ENCODE measurements around the gene PPTC7.
"Not testable (repeated sequence)": the region's sequence is repeated elsewhere in the genome, so short reads cannot be mapped to it uniquely, and the experiment has no call there.

The PPTC7 gene

GRCh38 chr12:110600254-110600653 is 17.1 kb upstream of the PPTC7 start:
- Histone ChIP-seq H3K9me3 (ENCODE audit: control insufficient read depth, insufficient read depth, low read length) (no peaks in the 10 kb centered on the region), H3K4me3 (ENCODE audit: low read depth, low read length) (no peak overlapping the region), H3K27me3 (ENCODE audit: control insufficient read depth, insufficient read depth, low read length) (no peaks in the 10 kb centered on the region), H3K36me3 (ENCODE audit: control insufficient read depth, insufficient read depth, low read length) (no peaks in the 10 kb centered on the region), H3K4me1 (ENCODE audit: control insufficient read depth, insufficient read depth, low read length) (no peaks in the 10 kb centered on the region), H3K9ac (ENCODE audit: low read depth, low read length) (no peak overlapping the region)

GRCh38 chr12:110599334-110599733 is 16.2 kb upstream of the PPTC7 start:
- no peak overlapping the region for H3K9ac ChIP-seq (ENCODE audit: low read depth, low read length)
- H3K4me3 ChIP-seq (ENCODE audit: low read depth, low read length): no peak overlapping the region
- no peaks in the 10 kb centered on the region for H3K27me3 ChIP-seq (ENCODE audit: control insufficient read depth, insufficient read depth, low read length)
- no peaks in the 10 kb centered on the region for H3K9me3 ChIP-seq (ENCODE audit: control insufficient read depth, insufficient read depth, low read length)
- no peaks in the 10 kb centered on the region for H3K36me3 ChIP-seq (ENCODE audit: control insufficient read depth, insufficient read depth, low read length)
- H3K4me1 ChIP-seq (ENCODE audit: control insufficient read depth, insufficient read depth, low read length): no peaks in the 10 kb centered on the region

- H3K4me1 ChIP-seq (ENCODE audit: control insufficient read depth, insufficient read depth, low read length): no peaks in the 10 kb centered on the region
- no peaks in the 10 kb centered on the region for H3K36me3 ChIP-seq (ENCODE audit: control insufficient read depth, insufficient read depth, low read length)
- no peak overlapping the region for H3K9ac ChIP-seq (ENCODE audit: low read depth, low read length)
- no peaks in the 10 kb centered on the region for H3K9me3 ChIP-seq (ENCODE audit: control insufficient read depth, insufficient read depth, low read length)
- no peak overlapping the region for H3K4me3 ChIP-seq (ENCODE audit: low read depth, low read length)
- no peaks in the 10 kb centered on the region for H3K27me3 ChIP-seq (ENCODE audit: control insufficient read depth, insufficient read depth, low read length)
These were observed 14.8 kb upstream of the PPTC7 start for GRCh38 chr12:110597885-110598284.

GRCh38 chr12:110592919-110593318 is 9.8 kb upstream of the PPTC7 start:
- H3K4me3 ChIP-seq (ENCODE audit: low read depth, low read length); H3K9me3 ChIP-seq (ENCODE audit: control insufficient read depth, insufficient read depth, low read length); H3K27me3 ChIP-seq (ENCODE audit: control insufficient read depth, insufficient read depth, low read length); H3K9ac ChIP-seq (ENCODE audit: low read depth, low read length); H3K36me3 ChIP-seq (ENCODE audit: control insufficient read depth, insufficient read depth, low read length); H3K4me1 ChIP-seq (ENCODE audit: control insufficient read depth, insufficient read depth, low read length): not testable (repeated sequence)

GRCh38 chr12:110592078-110592477 is 9.0 kb upstream of the PPTC7 start:
- no peak overlapping the region for H3K9ac ChIP-seq (ENCODE audit: low read depth, low read length)
- no peaks in the 10 kb centered on the region for H3K27me3 ChIP-seq (ENCODE audit: control insufficient read depth, insufficient read depth, low read length)
- no peaks in the 10 kb centered on the region for H3K36me3 ChIP-seq (ENCODE audit: control insufficient read depth, insufficient read depth, low read length)
- H3K4me1 ChIP-seq (ENCODE audit: control insufficient read depth, insufficient read depth, low read length): peaks cover 6% of the 10 kb centered on the region
- no peak overlapping the region for H3K4me3 ChIP-seq (ENCODE audit: low read depth, low read length)
- no peaks in the 10 kb centered on the region for H3K9me3 ChIP-seq (ENCODE audit: control insufficient read depth, insufficient read depth, low read length)

GRCh38 chr12:110591451-110592051 is 8.4 kb upstream of the PPTC7 start:
- no peak overlapping the region for H3K9ac ChIP-seq (ENCODE audit: low read depth, low read length)

GRCh38 chr12:110590806-110591326 is 7.7 kb upstream of the PPTC7 start:
- Histone ChIP-seq H3K9ac (ENCODE audit: low read depth, low read length) (no peak overlapping the region), H3K27me3 (ENCODE audit: control insufficient read depth, insufficient read depth, low read length) (no peaks in the 10 kb centered on the region), H3K4me3 (ENCODE audit: low read depth, low read length) (no peak overlapping the region), H3K9me3 (ENCODE audit: control insufficient read depth, insufficient read depth, low read length) (no peaks in the 10 kb centered on the region), H3K36me3 (ENCODE audit: control insufficient read depth, insufficient read depth, low read length) (no peaks in the 10 kb centered on the region), H3K4me1 (ENCODE audit: control insufficient read depth, insufficient read depth, low read length) (peaks cover 6% of the 10 kb centered on the region)

More at GRCh38 chr12:110591451-110592051, 8.4 kb upstream of the PPTC7 start:
- Histone ChIP-seq H3K4me1 (ENCODE audit: control insufficient read depth, insufficient read depth, low read length) (peaks cover 6% of the 10 kb centered on the region), H3K36me3 (ENCODE audit: control insufficient read depth, insufficient read depth, low read length) (no peaks in the 10 kb centered on the region), H3K27me3 (ENCODE audit: control insufficient read depth, insufficient read depth, low read length) (no peaks in the 10 kb centered on the region), H3K9me3 (ENCODE audit: control insufficient read depth, insufficient read depth, low read length) (no peaks in the 10 kb centered on the region), H3K4me3 (ENCODE audit: low read depth, low read length) (no peak overlapping the region)

GRCh38 chr12:110590059-110590458 is 6.9 kb upstream of the PPTC7 start:
- H3K36me3 ChIP-seq (ENCODE audit: control insufficient read depth, insufficient read depth, low read length): no peaks in the 10 kb centered on the region
- H3K4me3 ChIP-seq (ENCODE audit: low read depth, low read length): no peak overlapping the region
- H3K4me1 ChIP-seq (ENCODE audit: control insufficient read depth, insufficient read depth, low read length): peaks cover 6% of the 10 kb centered on the region
- H3K27me3 ChIP-seq (ENCODE audit: control insufficient read depth, insufficient read depth, low read length): no peaks in the 10 kb centered on the region
- H3K9me3 ChIP-seq (ENCODE audit: control insufficient read depth, insufficient read depth, low read length): no peaks in the 10 kb centered on the region
- H3K9ac ChIP-seq (ENCODE audit: low read depth, low read length): no peak overlapping the region

- not testable (repeated sequence) for H3K4me1 ChIP-seq (ENCODE audit: control insufficient read depth, insufficient read depth, low read length); H3K36me3 ChIP-seq (ENCODE audit: control insufficient read depth, insufficient read depth, low read length); H3K4me3 ChIP-seq (ENCODE audit: low read depth, low read length); H3K9ac ChIP-seq (ENCODE audit: low read depth, low read length); H3K9me3 ChIP-seq (ENCODE audit: control insufficient read depth, insufficient read depth, low read length); H3K27me3 ChIP-seq (ENCODE audit: control insufficient read depth, insufficient read depth, low read length)
These were observed 4.0 kb upstream of the PPTC7 start for GRCh38 chr12:110587102-110587501.

GRCh38 chr12:110585231-110585799 is 2.2 kb upstream of the PPTC7 start:
- no peak overlapping the region for H3K4me3 ChIP-seq (ENCODE audit: low read depth, low read length)
- no peak overlapping the region for H3K9ac ChIP-seq (ENCODE audit: low read depth, low read length)
- no peaks in the 10 kb centered on the region for H3K4me1 ChIP-seq (ENCODE audit: control insufficient read depth, insufficient read depth, low read length)
- H3K9me3 ChIP-seq (ENCODE audit: control insufficient read depth, insufficient read depth, low read length): no peaks in the 10 kb centered on the region
- no peaks in the 10 kb centered on the region for H3K27me3 ChIP-seq (ENCODE audit: control insufficient read depth, insufficient read depth, low read length)
- no peaks in the 10 kb centered on the region for H3K36me3 ChIP-seq (ENCODE audit: control insufficient read depth, insufficient read depth, low read length)

GRCh38 chr12:110582276-110583136 is 612 bp downstream of the PPTC7 start:
- Histone ChIP-seq H3K9ac (ENCODE audit: low read depth, low read length) (peak overlapping the region; percentile 72), H3K9me3 (ENCODE audit: control insufficient read depth, insufficient read depth, low read length) (no peaks in the 10 kb centered on the region), H3K4me3 (ENCODE audit: low read depth, low read length) (peak overlapping the region; percentile 91), H3K4me1 (ENCODE audit: control insufficient read depth, insufficient read depth, low read length) (peaks cover 5% of the 10 kb centered on the region), H3K36me3 (ENCODE audit: control insufficient read depth, insufficient read depth, low read length) (no peaks in the 10 kb centered on the region), H3K27me3 (ENCODE audit: control insufficient read depth, insufficient read depth, low read length) (no peaks in the 10 kb centered on the region)

GRCh38 chr12:110581931-110582275 is 1.2 kb downstream of the PPTC7 start:
- H3K36me3 ChIP-seq (ENCODE audit: control insufficient read depth, insufficient read depth, low read length): no peaks in the 10 kb centered on the region
- H3K9me3 ChIP-seq (ENCODE audit: control insufficient read depth, insufficient read depth, low read length): no peaks in the 10 kb centered on the region
- H3K27me3 ChIP-seq (ENCODE audit: control insufficient read depth, insufficient read depth, low read length): no peaks in the 10 kb centered on the region
- peak overlapping the region; percentile 72 for H3K9ac ChIP-seq (ENCODE audit: low read depth, low read length)
- peaks cover 5% of the 10 kb centered on the region for H3K4me1 ChIP-seq (ENCODE audit: control insufficient read depth, insufficient read depth, low read length)
- H3K4me3 ChIP-seq (ENCODE audit: low read depth, low read length): peak overlapping the region; percentile 91
